ENCODE results near the gene MACC1. TPM values are rescaled to one million over a fixed set of nuclear protein-coding genes. Genes with fewer than 3 reads are reported as not detected.

MACC1 gene
- total RNA-seq, 2 donors from 2014 or later, result 0.14 to 0.56 TPM

DNA sequence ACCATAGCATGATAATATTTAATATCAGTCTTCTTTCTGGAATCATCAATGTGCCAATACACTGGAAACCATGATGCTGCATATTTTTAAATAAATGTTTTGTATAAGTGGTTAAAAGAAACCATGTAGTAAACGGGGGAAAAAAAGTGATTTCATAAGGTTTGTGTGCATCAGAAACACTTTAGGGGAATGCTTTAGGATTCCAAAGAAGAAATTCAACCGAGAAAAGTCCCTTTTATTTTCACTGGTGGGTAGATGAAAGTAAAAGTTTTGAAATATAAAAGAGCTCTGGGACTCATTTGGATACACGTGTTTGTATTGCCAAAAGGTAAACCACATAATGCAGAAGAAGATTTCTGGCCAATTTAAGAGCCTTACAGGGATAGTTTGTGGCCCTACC, 11.9 kb upstream of the MACC1 start:
- Histone ChIP-seq H3K9me3 (no peaks in the 10 kb centered on the region), H3K4me1 (ENCODE audit: control insufficient read depth in 1 of 2, low read depth in 2 of 2) (no peaks in the 10 kb centered on the region), H3K27me3 (replicated peaks; ENCODE audit: insufficient read depth) (no peaks in the 10 kb centered on the region), H3K27ac (no peak overlapping the region), H3K4me3 (no peak overlapping the region), H3K36me3 (no peaks in the 10 kb centered on the region)
- ATAC-seq (ENCODE audit: insufficient number of reproducible peaks, low FRiP score, low read depth) (no peak), DNase-seq (ENCODE audit: low spot score) (no peak)
- TF ChIP-seq, protein P1, sequence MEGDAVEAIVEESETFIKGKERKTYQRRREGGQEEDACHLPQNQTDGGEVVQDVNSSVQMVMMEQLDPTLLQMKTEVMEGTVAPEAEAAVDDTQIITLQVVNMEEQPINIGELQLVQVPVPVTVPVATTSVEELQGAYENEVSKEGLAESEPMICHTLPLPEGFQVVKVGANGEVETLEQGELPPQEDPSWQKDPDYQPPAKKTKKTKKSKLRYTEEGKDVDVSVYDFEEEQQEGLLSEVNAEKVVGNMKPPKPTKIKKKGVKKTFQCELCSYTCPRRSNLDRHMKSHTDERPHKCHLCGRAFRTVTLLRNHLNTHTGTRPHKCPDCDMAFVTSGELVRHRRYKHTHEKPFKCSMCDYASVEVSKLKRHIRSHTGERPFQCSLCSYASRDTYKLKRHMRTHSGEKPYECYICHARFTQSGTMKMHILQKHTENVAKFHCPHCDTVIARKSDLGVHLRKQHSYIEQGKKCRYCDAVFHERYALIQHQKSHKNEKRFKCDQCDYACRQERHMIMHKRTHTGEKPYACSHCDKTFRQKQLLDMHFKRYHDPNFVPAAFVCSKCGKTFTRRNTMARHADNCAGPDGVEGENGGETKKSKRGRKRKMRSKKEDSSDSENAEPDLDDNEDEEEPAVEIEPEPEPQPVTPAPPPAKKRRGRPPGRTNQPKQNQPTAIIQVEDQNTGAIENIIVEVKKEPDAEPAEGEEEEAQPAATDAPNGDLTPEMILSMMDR (IDR thresholded peaks at IDR 0.05), result no peak

DNA sequence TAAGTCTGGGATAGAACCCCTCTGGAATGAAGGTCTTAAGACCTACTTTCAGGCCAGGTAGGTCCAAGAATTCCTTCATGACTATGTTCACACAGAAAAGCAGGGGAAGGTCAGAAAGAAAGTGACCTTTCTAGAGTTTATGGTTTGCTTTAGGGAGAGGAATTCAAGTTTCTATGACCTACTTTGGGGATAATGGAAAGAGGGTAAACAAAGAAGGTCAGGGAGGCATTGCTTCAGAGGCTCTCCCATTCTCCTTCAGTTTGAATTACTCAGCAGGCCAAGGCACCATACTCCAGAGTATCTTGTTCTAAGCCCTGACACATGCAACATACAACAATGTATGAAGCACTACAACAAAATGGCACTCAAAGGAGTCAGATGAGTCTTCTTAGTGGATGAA, 11.5 kb upstream of the MACC1 start:
- no peaks in the 10 kb centered on the region for H3K4me1 ChIP-seq (ENCODE audit: control insufficient read depth in 1 of 2, low read depth in 2 of 2)
- no peaks in the 10 kb centered on the region for H3K27me3 ChIP-seq (replicated peaks; ENCODE audit: insufficient read depth)
- no peak overlapping the region for H3K4me3 ChIP-seq
- no peak for DNase-seq (ENCODE audit: low spot score)
- H3K27ac ChIP-seq, result no peak overlapping the region
- TF ChIP-seq, protein P1 (IDR thresholded peaks at IDR 0.05), result no peak
- no peaks in the 10 kb centered on the region for H3K36me3 ChIP-seq
- ATAC-seq (ENCODE audit: insufficient number of reproducible peaks, low FRiP score, low read depth), result no peak
- no peaks in the 10 kb centered on the region for H3K9me3 ChIP-seq

DNA sequence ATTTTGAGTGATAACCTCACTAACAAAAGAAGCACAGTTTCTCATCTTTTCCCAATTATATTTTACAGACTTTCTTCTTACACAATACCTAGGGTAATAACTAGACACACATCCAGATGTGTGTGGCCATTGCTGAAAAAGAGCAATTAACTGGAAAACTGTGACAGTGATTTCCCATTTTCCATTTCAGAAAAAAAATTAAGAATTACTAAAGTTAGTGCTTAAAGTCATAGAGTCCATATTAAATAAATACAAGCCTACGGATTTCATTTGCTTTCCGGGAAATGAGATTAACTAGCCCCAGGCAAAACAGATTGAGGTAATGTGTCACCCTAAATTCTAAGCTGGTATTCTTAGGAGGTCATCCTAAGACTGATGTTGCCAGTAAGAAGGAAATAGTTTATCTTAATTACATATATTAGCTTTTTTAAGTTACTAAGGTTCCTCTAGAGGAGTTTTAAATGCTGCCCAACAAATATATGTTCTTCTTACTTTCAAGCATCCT, 10.2 kb upstream of the MACC1 start:
- Histone ChIP-seq H3K9me3 (no peaks in the 10 kb centered on the region), H3K27ac (no peak overlapping the region), H3K4me1 (ENCODE audit: control insufficient read depth in 1 of 2, low read depth in 2 of 2) (no peaks in the 10 kb centered on the region), H3K27me3 (replicated peaks; ENCODE audit: insufficient read depth) (no peaks in the 10 kb centered on the region), H3K4me3 (no peak overlapping the region), H3K36me3 (no peaks in the 10 kb centered on the region)
- no peak for ATAC-seq (ENCODE audit: insufficient number of reproducible peaks, low FRiP score, low read depth)
- DNase-seq (ENCODE audit: low spot score), result no peak
- TF ChIP-seq, protein P1 (IDR thresholded peaks at IDR 0.05), result no peak

DNA sequence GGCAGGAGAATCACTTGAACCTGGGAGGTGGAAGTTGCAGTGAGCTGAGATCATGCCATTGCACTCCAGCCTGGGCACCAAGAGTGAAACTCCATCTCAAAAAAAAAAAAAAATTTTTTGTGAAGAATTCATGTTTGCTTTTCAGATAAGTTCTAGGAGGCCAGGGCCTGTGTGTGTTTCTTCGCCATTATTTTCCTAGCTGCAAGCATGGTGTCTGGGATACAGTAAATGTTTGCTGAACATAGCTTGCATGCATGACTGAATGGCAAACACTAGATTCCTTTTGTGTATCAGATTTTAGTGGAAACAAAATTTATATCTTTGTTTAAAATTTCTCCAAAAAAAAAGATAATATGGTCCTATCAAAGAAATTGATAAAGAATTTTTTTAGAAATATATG, 9.7 kb upstream of the MACC1 start:
- Histone ChIP-seq H3K4me1 (ENCODE audit: control insufficient read depth in 1 of 2, low read depth in 2 of 2) (no peaks in the 10 kb centered on the region), H3K9me3 (no peaks in the 10 kb centered on the region), H3K27ac (no peak overlapping the region), H3K27me3 (replicated peaks; ENCODE audit: insufficient read depth) (no peaks in the 10 kb centered on the region), H3K36me3 (no peaks in the 10 kb centered on the region), H3K4me3 (no peak overlapping the region)
- TF ChIP-seq, protein P1 (IDR thresholded peaks at IDR 0.05), result no peak
- DNase-seq (ENCODE audit: low spot score) (no peak), ATAC-seq (ENCODE audit: insufficient number of reproducible peaks, low FRiP score, low read depth) (no peak)

DNA sequence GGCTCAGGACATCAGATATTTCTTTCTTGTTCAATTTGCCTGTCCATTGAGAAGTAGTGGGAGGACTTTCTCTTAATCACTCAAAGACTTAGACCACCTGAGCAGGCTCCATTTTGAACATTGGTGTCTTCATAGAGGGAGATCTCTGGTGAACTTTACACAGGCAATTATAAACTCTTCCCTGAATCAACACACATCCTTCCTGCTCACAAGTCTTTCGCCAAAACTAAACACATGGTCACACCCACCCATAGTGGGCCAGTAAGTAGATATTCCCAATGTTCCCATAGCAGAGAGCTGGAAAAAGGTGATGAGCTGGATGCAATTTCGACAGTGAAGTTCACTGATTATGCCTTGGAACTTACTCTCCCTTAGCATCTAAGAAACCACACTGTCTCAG, 8.2 kb upstream of the MACC1 start:
- Histone ChIP-seq H3K27ac (no peak overlapping the region), H3K9me3 (no peaks in the 10 kb centered on the region), H3K4me1 (ENCODE audit: control insufficient read depth in 1 of 2, low read depth in 2 of 2) (no peaks in the 10 kb centered on the region), H3K36me3 (no peaks in the 10 kb centered on the region), H3K27me3 (replicated peaks; ENCODE audit: insufficient read depth) (no peaks in the 10 kb centered on the region), H3K4me3 (no peak overlapping the region)
- TF ChIP-seq, protein P1 (IDR thresholded peaks at IDR 0.05), result no peak
- DNase-seq (ENCODE audit: low spot score), result no peak
- no peak for ATAC-seq (ENCODE audit: insufficient number of reproducible peaks, low FRiP score, low read depth)
